ENCODE results near the gene DSG3.

DSG3 gene, protein sequence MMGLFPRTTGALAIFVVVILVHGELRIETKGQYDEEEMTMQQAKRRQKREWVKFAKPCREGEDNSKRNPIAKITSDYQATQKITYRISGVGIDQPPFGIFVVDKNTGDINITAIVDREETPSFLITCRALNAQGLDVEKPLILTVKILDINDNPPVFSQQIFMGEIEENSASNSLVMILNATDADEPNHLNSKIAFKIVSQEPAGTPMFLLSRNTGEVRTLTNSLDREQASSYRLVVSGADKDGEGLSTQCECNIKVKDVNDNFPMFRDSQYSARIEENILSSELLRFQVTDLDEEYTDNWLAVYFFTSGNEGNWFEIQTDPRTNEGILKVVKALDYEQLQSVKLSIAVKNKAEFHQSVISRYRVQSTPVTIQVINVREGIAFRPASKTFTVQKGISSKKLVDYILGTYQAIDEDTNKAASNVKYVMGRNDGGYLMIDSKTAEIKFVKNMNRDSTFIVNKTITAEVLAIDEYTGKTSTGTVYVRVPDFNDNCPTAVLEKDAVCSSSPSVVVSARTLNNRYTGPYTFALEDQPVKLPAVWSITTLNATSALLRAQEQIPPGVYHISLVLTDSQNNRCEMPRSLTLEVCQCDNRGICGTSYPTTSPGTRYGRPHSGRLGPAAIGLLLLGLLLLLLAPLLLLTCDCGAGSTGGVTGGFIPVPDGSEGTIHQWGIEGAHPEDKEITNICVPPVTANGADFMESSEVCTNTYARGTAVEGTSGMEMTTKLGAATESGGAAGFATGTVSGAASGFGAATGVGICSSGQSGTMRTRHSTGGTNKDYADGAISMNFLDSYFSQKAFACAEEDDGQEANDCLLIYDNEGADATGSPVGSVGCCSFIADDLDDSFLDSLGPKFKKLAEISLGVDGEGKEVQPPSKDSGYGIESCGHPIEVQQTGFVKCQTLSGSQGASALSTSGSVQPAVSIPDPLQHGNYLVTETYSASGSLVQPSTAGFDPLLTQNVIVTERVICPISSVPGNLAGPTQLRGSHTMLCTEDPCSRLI

DNA sequence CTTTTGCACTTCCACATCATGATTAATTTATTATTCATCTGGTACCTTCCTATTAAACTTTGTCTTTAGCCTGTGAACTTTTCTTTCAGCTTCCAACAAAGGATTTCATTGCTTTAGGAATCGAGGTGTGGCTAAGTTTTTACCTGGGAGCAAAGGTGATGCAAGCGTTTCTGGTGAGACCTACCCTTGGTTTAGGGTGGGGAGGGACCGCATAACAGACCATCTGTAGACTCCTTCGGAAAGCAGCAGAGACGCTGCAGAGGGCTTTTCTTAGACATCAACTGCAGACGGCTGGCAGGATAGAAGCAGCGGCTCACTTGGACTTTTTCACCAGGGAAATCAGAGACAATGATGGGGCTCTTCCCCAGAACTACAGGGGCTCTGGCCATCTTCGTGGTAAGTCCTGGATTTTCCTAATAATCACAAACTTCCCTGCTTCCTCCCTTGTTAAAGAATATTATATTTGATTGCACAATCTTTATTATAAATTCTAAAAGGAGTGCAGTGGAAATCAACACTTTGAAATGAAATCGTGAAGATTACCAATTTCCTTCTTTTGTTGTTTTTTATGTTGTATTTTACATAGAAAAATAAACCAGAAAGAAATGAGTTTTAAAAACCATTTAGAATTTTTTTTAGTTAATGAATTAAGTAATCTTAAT, at the start of gene DSG3:
Gene DSG3 (plus strand): TSS at position 212 of the 662 bp plus-strand sequence. CDS start 137 bp downstream, at position 349.
- no peak within 1 kb of the TSS for H3K27ac ChIP-seq
- TF ChIP-seq, protein P1, sequence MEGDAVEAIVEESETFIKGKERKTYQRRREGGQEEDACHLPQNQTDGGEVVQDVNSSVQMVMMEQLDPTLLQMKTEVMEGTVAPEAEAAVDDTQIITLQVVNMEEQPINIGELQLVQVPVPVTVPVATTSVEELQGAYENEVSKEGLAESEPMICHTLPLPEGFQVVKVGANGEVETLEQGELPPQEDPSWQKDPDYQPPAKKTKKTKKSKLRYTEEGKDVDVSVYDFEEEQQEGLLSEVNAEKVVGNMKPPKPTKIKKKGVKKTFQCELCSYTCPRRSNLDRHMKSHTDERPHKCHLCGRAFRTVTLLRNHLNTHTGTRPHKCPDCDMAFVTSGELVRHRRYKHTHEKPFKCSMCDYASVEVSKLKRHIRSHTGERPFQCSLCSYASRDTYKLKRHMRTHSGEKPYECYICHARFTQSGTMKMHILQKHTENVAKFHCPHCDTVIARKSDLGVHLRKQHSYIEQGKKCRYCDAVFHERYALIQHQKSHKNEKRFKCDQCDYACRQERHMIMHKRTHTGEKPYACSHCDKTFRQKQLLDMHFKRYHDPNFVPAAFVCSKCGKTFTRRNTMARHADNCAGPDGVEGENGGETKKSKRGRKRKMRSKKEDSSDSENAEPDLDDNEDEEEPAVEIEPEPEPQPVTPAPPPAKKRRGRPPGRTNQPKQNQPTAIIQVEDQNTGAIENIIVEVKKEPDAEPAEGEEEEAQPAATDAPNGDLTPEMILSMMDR (conservative IDR thresholded peaks at IDR 0.05), result no peak

DNA sequence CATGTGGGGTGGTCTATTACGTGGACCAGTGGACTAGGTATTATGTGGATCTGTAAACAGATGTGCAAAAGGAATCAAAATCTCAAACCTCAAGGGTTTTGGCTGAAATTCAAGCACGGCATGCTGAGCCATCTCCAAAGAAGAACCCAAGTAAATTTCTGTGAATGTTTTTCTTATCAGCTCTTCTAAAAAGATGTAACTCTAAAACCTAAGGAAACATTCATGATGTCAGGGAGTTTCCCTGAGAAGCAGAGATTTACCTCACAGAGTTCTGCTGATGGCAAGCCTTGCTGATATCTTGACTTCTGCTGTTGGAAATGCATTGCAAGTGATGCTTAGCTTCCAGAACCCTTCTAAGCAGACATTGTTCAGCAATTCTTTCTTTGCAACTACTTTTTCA, 49.4 kb upstream of the DSG3 start:
- TF ChIP-seq, protein P1 (conservative IDR thresholded peaks at IDR 0.05), result no peak
- no peak overlapping the region; the same call in 1 of the 2 replicates for H3K27ac ChIP-seq

DNA sequence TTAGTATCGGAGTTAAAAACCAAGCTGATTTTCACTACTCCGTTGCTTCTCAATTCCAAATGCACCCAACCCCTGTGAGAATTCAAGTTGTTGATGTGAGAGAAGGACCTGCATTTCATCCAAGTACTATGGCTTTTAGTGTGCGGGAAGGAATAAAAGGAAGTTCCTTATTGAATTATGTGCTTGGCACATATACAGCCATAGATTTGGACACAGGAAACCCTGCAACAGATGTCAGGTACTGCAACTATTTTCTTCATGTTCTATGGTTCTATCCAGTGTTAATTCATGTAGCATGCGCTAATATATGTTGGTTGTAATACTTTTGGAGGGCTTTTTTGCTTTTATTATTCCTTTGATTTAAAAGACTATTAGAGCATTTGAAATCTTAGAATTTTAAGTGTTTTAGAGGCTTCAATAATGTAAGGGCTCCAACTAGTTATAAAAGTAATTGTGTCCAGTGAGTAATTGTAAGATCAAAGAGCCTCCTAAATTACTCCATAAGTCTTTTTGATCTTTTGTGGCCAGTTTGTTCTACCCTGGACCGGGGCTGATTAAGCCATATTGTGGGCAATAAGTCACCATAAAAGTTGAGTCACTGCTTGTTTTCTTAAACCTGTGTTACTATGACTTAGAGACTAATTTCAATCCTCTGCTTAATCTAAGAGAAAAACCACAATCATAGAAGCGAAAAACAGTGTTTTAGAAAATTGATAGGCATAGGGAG, 48.1 kb upstream of the DSG3 start:
- TF ChIP-seq, protein P1 (conservative IDR thresholded peaks at IDR 0.05), result no peak
- peak overlapping the region; percentile 5; the same call in 1 of the 2 replicates for H3K27ac ChIP-seq

DNA sequence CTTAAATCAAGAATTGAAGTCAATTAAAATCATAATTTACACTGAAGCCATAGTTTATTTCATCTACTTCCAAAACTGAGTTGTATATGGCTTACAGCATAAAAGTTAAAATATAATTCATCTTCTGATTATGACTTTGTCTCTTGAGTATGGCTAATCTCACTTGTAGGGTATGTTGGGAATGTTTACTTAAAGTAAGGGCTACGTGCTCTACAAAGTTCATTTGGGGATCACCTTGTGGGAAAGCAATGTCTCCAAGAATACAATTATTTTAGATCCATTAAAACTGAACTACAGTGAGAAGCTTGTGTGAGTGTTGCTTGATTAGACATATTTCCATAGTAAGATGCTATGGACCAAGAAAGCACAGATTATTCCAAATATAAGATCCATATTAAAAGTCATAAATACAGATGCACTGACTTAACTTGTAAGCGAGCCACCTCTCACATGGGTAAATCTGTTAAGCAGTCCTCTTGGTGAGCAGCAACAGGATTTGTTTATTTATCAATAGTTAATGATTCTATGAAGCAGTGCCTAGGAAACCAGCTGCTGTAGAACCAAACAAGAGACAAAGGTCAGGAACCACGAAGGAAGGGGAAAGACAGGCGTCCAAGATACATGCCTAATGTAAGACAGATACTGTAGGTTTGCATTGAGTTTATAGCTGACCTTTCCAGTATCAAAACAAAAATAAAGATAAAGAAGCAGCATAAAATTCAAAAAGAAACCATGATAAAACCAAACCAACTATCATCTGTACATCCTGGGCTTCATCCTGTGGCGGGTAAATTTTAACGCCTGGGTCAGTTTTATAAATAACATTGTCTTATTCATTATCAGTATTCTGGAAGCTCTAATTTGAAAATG, 46.1 kb upstream of the DSG3 start:
- TF ChIP-seq, protein P1 (conservative IDR thresholded peaks at IDR 0.05), result no peak

DNA sequence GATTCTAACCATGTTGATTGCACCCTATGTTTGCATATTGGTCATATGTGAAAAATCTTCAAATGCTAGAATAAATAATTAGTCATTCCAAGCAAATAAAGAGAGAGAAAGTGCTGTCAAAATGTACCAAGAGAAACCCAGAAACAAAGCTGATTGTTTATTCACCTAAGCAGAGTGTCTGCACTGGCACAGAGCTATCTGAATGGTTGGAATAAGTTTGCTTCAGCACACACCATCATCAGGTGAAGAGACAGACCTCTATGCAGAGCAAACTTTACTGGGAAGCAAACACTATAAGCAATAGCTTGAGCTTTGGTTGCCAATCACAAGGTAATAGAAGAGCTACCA, 45.5 kb upstream of the DSG3 start:
- TF ChIP-seq, protein P1 (conservative IDR thresholded peaks at IDR 0.05), result no peak

More for the DNA sequence above, 46.1 kb upstream of the DSG3 start:
- peak overlapping the region; percentile 55 for H3K27ac ChIP-seq

DNA sequence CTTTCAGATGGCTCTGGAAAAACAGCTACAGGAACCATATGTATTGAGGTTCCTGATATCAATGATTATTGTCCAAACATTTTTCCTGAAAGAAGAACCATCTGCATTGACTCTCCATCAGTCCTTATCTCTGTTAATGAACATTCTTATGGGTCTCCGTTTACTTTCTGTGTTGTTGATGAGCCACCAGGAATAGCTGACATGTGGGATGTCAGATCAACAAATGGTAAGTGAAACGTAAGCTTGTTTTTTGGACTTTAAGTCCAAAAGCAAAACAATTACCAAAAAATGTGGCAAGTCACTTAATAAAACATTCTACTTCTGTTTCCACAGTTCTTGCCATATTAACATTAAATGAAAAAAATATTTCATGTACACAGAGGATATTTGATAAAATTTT, 44.1 kb upstream of the DSG3 start:
- H3K27ac ChIP-seq, result peak overlapping the region; percentile 55; the same call in 1 of the 2 replicates
- TF ChIP-seq, protein P1 (conservative IDR thresholded peaks at IDR 0.05), result no peak

More for the DNA sequence above, 45.5 kb upstream of the DSG3 start:
- peak overlapping the region; percentile 55 for H3K27ac ChIP-seq
